ENCODE results near the gene DHRS1.
A peak's percentile ranks its signal among the peaks of the same experiment; 100 is the strongest.

Gene DHRS1

DNA sequence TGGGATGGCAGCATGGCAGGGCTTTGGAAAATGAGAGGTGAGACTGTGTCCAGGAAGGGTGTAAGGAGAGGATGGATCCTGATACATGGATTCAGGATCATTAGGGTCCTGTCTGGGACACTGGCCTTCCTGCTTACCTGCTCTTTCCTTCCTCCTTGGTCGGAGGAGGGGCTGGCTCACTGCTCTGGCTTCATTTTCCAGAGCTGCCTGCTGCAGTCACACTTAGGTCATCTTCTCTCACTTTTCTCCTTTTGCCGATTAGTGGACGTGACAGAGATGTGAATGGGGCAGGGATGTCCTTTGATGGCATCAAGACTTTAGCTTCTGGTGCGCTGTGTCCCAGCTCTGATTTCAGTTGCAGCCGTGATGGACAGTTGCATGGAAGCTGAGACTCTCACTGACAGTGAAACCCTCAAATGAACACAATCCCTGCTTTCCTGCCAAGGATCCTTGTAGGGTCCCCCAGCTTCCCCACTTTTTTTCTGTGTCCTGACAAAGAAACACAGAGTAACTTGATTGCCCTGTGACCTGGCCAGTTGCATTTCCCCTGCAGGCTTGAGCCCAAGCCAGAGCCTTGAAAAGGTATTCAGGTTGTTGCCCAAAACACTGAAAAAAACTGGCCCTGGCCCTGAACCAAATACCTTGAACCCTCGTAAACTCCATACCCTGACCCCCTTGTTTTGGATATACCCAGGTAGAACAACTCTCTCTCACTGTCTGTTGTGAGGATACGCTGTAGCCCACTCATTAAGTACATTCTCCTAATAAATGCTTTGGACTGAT, 9.0 kb upstream of the DHRS1 start:
- no peak for DNase-seq

DNA sequence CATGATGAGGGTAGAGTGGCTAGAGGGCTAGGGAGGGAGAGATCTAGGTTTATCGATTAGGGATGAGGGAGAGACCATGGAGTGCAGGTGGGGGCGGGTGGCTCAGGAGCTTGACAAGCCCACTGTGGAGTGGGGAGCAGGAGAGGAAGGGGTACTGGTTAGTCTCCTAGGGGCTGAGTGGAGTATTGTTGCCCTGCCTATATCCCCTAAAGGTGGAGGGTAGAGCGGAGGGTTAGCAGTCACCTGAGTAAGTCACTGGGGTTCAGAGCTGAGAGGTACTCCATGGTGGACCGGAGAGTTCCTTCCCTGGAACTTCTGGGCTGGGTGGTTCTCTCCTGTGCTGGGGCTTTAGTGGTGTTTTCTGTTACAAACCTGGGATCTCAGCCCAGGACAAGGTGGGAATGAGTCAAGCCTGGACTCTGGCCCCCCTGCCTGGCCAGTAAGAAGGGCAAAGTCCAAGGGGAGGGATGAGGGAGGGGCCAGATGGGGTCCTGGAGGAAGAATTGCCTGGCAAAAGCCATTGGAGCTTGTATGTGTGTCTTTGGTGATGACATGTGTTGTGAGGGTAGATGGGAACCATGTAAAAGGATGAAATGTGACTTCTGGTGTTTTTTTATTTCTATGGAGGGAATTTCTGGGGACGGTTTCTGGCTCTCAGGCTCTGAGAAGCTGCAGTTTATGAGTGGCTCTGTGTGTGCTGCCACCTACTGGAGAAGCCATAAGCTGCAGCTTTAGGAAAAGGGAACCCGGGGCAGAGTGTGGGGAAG, 8.2 kb upstream of the DHRS1 start, which contains the start of gene CIDEB:
Gene CIDEB, minus strand, starts transcription at position 403 of the 767 bp plus-strand sequence. Its CDS starts 119 bp downstream, at position 284.
- peak; percentile 80 for DNase-seq

DNA sequence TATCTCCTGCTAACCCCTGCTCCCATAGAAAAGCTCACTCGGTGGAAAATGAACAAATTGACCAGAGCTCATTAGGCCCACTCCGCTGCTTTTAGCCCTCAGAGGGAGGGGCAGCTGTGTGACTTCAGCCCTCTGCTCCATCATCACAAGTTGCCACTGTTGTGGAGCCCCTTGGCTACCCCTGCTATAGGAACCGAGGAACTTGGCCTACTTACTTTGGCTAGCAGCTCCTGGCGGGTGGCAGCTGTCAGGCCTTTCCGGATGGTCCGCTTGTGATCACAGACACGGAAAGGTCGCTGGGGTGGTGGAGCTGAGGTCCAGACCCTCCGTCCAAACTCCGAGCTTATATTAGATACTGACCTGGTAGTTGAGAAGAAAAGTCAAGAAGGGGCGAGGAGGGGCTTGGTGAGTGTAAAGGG, 7.6 kb upstream of the DHRS1 start:
- DNase-seq = no peak

DNA sequence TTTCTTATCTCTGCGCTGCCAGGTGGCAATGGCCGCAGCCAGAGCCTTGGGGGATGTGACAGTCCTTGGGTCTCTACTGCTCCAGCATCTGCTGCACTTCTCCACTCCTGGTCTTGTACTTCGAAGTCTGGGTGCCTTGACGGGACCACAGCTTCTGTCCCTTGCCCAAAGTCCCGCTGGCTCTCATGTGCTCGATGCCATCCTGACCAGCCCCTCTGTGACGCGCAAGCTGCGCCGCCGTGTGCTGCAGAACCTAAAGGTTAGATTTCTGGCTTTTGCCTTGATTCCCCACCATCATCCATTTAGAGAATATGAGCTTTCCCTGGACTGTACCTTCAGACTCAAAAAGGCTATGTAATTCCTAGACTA, 4.4 kb upstream of the DHRS1 start:
- no peak for DNase-seq

DNA sequence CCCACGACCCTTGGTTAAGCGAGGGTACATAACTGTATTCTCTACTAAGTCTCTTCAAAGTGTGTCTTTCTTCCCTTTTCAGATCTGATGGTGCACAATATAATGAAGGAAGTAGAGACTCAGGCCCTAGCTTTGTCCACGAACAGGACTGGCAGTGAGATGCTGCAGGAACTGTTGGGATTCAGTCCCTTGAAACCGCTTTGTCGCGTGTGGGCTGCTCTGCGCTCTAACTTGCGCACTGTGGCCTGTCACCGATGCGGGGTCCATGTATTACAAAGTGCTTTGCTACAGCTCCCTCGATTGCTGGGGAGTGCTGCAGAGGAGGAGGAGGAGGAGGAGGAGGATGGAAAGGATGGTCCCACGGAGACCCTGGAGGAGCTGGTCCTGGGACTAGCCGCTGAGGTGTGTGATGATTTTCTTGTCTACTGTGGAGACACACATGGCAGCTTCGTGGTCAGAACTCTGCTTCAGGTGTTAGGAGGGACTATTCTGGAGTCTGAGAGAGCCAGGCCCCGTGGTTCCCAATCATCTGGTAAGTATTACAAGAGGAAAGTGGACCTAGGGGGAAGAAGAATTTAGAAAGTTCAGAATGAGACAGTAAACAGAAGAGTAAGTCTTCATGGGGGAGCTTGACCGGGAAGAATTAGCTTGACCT, 873 bp upstream of the DHRS1 start:
- no peak for DNase-seq

DNA sequence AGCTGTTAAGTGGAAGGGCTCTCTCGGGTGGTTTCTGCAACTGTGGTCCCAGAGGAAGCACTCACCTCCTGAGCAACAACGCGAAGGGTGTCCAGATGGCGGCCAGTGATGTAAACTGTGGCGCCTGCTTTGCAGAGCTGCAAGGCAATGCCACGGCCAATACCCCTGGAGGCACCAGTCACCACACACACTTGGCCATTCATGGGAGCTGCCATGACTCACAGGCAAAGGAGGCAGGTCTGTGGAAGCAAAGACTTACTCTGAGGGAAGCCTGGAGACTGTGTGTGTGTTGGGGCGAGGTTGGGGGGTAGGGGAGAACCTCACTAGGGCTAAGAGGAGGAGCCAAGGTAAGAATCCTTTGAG, 707 bp downstream of the DHRS1 start:
- peak; percentile 85 for DNase-seq

DNA sequence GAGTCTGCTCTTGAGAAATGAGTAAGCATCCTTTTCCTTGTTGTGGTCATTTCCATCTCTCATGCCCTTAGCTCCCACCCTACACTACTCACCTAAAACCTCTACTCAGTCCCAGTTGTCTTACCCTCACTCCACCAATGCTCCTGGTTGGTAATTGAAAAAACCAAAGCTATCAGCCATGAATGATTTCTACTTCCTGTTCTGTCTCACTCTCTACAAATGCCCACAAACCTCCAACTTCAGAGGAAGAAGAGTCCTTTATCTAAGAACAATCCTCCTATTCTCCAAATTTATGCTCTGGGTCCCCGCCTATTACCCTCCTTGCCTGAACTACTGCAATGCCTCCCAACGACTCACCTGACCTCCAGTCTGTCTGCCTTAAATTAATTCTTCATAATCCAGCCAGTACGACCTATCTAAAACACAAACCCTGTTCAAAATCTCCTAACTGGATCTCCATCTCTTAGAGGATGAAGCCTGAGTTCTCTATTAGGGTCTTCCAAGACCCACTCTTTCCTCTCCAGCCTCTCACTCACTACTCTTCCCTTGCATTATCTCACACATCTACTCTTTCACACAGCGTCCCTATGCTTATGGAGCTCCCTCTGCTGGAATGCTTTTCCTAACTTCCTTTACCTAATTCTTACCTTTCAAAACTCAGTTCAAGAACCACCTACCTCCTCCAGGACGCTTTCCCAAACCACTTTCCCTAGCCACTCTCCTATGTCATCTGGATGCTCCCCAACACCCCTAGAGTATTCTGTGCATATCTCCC, 2.2 kb downstream of the DHRS1 start:
- no peak for DNase-seq

DNA sequence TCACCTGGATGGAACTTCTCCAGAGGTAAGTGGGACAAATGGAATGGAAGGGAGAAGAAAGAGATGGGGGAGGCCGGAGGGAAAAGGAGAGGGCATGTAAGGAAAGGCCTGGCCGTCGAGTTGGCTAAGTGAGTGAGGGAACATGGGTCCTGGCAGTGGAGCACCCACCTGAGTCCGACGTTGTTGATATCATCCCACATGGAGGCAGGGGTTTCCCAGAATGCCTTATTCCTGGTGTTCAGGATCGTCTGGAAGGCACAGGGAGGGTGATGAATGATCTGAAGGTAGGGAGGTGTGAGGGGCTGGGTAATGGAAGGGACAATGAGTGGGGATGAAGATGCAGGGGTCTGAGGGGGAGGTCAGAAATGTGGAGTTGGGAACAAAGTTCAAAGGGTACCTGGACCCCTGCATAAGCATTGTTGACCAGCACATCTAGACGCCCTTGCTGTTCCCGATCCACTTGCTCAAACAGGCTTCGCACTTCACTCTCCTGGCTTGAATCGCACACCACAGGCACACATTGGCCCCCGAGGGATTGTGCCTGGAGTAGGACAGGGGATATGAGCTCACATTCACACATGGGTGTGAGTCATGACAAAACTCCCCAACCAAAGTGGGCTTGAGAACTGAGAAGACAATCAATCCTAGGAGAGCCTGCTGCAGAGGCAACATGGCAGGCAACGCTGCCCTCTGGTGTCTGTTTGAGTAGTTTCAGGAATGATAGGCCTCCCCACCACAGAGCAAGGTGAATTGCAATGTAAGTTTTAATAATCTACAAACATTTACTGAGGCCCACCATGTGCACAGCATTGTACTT, 3.0 kb downstream of the DHRS1 start:
- DNase-seq = peak; percentile 94

DNA sequence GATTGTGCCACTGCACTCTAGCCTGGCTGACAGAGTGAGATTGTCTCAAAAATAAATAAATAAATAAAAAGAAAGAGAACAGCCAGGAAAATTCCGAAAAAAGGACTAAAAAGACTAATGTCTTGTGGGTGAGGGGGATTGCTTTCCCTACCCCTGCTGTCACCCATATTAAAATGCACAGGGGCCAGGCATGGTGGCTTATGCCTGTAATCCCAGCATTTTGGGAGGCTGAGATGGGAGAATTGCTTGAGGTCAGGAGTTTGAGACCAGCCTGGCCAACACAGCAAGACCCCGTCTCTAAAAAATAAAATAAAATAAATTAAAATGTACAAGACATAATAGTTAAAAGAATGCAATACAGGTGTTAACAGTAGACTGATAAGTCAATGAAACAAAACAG, 6.1 kb downstream of the DHRS1 start:
- DNase-seq = no peak

DNA sequence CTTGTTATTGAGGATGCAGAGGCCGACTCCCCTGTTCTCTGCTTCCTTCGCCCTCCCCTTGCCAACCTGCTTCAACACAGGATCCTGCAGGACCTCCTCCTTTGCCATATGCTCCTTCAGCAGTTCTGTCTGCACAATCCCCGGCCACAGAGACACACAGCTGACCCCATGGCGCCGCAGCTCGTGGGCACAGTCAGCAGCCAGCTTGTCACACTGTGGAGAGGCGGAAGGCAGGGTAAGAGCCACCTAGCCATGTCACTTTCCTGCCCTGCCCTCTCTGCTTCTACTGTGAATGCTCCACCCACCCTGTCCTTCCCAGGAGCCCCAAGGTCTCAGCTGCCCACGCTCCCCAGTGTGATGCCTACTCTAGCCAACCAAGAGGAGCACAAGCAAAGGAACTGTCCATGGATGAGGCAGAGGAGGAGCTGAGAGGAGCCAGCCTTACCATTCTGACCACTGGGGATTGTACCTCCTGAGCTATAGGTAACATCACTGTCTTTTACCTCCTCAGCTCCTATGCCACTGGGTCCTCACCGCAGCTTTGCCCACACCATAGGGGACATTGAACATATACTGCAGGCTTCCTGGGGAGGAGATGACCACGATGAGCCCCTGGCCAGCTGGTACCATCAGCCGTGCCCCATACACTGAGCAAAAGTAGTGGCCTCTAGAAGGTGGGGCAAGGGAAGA, 7.3 kb downstream of the DHRS1 start:
- DNase-seq = no peak

DNA sequence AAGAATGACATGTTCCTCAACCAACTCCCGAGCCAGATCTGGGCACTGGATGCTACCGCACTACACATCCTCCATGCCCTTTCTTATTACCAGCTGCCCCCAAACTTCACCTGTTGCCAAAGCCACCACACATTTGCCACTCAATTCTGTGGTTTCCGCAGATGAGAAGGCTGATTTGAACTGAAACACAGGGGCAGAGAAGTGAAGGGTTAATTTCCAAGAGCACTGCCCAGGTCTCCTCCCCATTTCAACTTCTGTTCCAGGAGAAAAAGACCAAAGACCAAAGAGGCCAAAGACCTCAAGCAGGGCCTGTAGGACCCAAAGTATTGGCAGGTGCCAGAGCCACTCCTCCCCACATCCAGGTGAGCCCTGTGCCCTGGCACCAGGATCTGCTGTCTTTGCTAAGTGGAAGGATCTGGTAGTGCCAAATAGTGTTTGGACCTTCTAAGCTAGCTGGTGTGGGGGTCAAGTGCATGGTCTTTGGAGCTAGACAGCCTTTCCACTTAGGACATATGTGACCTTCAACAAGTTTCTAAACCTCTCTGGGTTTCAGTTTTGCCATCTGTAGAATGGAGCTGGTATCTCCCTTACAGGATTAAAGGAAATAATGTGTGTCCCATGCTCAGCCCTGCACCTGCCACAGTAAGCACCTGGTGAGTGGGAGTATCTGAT, 8.0 kb downstream of the DHRS1 start:
- no peak for DNase-seq

DNA sequence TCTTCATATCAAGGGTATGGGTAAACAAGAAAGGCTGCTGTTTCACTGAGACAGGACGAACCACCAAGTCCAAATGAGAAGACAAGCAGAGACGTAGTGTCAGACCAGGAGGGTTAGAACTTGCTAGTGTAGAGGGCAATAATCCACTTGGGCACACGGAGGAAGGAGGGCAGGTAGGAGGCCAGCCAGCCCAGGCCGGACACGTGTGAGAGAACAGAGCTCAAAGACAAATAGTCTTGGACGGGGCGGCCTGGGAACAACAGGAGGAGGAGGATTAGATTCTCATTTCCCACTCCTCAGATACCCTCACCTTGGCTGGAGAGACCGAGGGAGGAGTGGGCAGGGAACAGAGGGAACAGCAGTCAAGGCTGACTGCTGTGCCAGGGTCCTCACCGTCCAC, 8.8 kb downstream of the DHRS1 start:
- DNase-seq = no peak

DNA sequence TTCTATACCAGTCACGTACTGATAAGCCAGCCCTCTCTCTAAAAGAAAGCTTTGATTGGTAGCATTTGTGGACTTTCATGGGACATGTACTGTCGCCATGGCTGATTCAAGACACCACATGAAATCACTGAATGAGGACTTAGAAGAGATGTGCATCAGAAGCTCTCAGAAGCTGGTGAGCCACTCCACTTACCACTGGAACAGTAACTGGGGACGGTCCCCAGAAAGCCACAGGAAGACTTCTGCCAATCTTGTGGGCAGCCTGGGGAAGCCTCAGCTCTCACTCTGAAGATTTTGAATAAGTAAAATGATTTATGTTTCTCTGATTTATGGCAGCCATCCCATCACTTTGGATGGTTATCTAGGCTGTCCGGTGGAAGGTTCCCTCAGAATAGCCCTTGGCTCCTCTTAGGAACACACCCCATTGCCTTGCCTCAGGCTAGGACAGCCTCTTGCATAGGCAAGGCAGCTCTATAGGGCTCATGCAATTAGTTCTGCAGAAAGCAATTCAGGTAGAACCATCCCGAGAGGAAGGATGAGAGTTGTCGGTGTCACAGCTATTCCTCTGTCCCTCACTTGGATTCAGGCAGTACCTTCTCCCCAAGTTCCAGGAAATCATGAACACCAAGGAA, 9.8 kb downstream of the DHRS1 start:
- DNase-seq = no peak

DNA sequence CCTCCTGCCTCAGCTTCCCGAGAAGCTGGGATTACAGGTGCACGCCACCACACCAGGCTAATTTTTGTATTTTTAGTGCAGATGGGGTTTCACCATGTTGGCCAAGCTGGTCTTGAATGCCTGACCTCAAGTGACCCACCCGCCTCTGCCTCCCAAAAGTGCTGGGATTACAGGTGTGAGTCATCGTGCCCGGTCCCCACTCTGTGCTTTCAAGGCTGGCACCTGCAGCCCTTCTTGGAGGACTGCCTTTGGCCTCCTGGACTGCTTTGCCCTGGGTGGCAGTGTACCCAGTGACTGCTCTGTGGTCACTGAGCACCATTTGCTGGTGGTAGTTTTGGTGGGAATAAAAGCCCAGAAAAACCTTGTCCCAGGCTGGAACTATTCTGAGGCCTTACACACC, 12.6 kb downstream of the DHRS1 start:
- no peak for DNase-seq

DNA sequence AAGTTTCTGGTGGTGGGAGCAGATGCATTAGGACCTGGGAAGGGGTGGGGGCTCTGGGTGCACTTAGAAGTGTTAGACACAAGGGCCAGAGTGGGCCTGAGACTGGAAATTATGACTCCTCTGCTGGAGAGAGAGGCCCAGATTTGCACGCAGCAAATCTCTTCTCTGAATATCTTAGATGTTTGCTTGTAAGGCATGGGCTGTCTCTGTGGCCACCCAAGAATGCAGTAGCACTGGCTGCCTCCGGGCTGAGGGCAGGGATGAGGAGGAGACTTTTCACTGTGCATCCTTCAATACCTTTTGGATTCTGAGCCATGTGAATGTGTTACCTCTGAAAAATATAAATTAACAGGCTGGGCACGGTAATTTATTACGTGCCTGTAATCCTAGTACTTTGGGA, 14.2 kb downstream of the DHRS1 start:
- no peak for DNase-seq

DNA sequence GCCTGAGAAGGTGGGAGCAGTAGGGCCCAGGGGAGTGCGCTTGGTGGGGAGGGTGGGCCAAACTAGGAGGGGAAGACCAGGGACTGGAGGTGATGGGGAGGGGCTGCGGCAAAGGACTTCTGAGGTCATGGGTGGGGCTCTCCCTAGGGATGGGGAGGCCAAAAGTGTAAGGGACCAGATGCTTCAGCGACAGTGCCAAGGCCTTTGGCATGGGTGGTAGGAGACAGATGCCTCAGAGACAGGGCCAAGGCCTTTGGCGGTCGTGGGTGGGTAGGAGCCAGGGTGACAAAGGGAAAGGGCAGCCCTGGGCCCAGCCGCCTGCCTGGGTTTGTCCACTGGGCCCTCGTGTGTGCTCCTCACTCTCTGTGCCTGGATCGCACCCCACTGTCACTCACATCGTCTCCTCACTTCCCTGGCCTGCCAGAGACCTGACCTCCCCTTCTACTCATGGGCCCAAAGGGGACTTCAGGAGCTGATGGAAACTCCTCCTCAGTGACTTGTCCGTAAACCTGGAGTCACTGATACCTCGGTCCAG, 15.0 kb downstream of the DHRS1 start:
- no peak for DNase-seq

DNA sequence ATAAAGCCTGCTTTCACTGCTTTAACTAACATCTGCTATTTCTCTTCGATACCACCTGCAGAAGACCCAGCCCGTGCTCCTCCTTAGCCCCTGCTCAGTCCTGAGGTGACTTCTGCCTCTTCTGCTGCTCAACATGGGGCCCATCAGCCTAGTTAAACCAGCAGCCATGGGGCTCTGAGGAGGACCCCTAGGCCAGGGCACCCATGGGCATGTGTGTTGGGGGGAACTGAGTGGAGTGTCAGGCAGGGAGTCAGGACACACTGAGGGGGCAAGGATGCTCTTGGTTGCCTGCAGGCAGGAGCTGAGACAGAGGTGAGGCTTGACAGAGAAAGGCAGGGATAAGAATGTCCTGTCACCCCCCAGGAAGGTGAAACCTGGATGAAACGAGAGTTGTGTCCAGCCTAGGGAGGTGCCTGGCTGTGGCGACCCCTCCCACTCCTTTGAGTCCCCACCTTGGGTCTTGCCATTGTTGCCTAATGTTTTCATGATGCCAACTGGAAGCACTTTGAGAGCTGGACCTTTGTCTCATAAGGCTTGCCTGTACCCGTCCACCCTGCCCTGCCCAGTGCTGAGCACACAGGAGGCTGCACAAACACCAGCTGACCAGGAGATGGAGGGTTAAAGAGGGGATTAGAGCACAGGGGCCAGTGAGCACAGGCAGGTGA, 15.7 kb downstream of the DHRS1 start:
- DNase-seq = no peak

DNA sequence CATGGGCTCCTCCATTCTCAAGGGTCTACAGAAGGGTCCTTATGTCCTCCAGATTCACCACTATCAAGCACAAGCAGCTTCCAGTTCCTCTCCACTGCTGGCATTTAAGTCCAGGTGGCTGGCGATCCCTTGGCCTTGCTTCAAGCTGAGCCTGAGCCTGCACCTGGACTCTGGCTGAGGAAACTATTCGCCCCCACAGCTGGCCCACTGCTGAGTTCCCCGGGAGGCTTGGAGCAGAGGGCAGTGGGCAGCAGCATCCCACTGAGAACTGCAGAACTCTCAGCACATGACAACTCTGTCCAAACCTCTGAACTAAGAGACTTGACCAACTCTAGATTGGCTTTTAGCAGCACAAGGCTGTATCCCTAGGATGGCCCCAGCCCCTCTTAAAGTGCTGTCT, 16.8 kb downstream of the DHRS1 start:
- no peak for DNase-seq

DNA sequence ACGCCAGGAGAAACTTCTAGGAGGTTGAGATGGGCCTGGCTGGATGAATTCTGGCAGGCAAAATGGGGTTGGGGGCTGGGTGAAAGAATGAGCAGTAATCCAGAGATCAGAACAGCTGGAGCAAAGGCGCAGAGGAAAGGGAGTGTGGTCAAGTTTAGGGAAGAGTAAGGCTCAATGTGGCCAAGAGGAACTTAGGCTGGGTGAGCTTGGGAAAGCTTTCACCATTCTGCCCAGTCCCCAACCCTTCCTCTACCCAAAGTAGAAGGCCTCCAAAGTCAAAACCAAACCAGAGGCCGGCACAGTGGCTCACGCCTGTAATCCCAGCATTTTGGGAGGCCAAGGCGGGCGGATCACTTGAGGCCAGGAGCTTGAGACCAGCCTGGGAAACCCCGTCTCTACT, 17.9 kb downstream of the DHRS1 start:
- DNase-seq = no peak
